Activated CD4-positive, alpha-beta T cell treated with anti-CD3 and anti-CD28 coated beads for 1 hour (primary cell): ENCODE results near the gene PIBF1.
"Not testable (repeated sequence)": the region's sequence is repeated elsewhere in the genome, so short reads cannot be mapped to it uniquely, and the experiment has no call there.

Source experiments
- DNase-seq: peaks from one replicate; pipeline ENCODE4 v3.0.0-alpha.2; 2020

The PIBF1 gene

GRCh38 chr13:73025217-73026012 is 243.5 kb downstream of the PIBF1 start:
- DNase-seq: no peak

- DNase-seq: no peak
Measured at GRCh38 chr13:73034901-73035300, 253.0 kb downstream of the PIBF1 start.

GRCh38 chr13:73035660-73036059 is 253.7 kb downstream of the PIBF1 start:
- DNase-seq: no peak

GRCh38 chr13:73036566-73036965 is 254.6 kb downstream of the PIBF1 start:
- no peak for DNase-seq

- no peak for DNase-seq
Measured at GRCh38 chr13:73038064-73038463, 256.1 kb downstream of the PIBF1 start.

- no peak for DNase-seq
Measured at GRCh38 chr13:73039201-73040108, 257.5 kb downstream of the PIBF1 start.

- DNase-seq: no peak
Measured at GRCh38 chr13:73040484-73040883, 258.6 kb downstream of the PIBF1 start.

GRCh38 chr13:73040968-73041596 is 259.1 kb downstream of the PIBF1 start:
- DNase-seq: no peak

- DNase-seq: no peak
Measured at GRCh38 chr13:73045031-73045430, 263.1 kb downstream of the PIBF1 start.

GRCh38 chr13:73048615-73049014 is 266.7 kb downstream of the PIBF1 start:
- DNase-seq: not testable (repeated sequence)

GRCh38 chr13:73054712-73055111 is 272.8 kb downstream of the PIBF1 start:
- DNase-seq: no peak

- no peak for DNase-seq
Measured at GRCh38 chr13:73055813-73056564, 274.1 kb downstream of the PIBF1 start.

GRCh38 chr13:73056565-73056962 is 274.6 kb downstream of the PIBF1 start:
- no peak for DNase-seq

- DNase-seq: no peak
Measured at GRCh38 chr13:73057284-73058063, 275.5 kb downstream of the PIBF1 start.

- no peak for DNase-seq
Measured at GRCh38 chr13:73058064-73058313, 276.1 kb downstream of the PIBF1 start.

GRCh38 chr13:73058432-73058735 is 276.5 kb downstream of the PIBF1 start:
- no peak for DNase-seq

GRCh38 chr13:73058736-73059459 is 277.0 kb downstream of the PIBF1 start, which contains the start of gene KLF5:
KLF5 (plus strand) TSS chr13:73059005; CDS start chr13:73059328, 323 bp downstream.
- DNase-seq: peak; percentile 95

GRCh38 chr13:73059460-73060250 is 277.7 kb downstream of the PIBF1 start:
- peak; percentile 31 for DNase-seq

- DNase-seq: no peak
Measured at GRCh38 chr13:73060251-73061160, 278.6 kb downstream of the PIBF1 start.

GRCh38 chr13:73061473-73061872 is 279.5 kb downstream of the PIBF1 start:
- no peak for DNase-seq
